ENCODE data around the gene PADI4.

- TF ChIP-seq POLR2A (IDR thresholded peaks at IDR 0.05; ENCODE audit: low read depth, low read length) (no peak), RCOR1 (IDR thresholded peaks at IDR 0.05; ENCODE audit: insufficient replicate concordance, low read length) (no peak), CTCF (conservative IDR thresholded peaks at IDR 0.05; ENCODE audit: low read depth, low read length) (no peak), BHLHE40 (IDR thresholded peaks at IDR 0.05; ENCODE audit: low read depth, low read length) (no peak), ELK1 (IDR thresholded peaks at IDR 0.05; ENCODE audit: borderline replicate concordance, low read depth, low read length) (no peak), RAD21 (IDR thresholded peaks at IDR 0.05; ENCODE audit: low read length) (no peak), MAFK (IDR thresholded peaks at IDR 0.05; ENCODE audit: low read depth, low read length) (no peak), MAZ (IDR thresholded peaks at IDR 0.05; ENCODE audit: borderline replicate concordance, low read depth, low read length) (no peak), FOS (IDR thresholded peaks at IDR 0.05; ENCODE audit: low read depth, low read length) (no peak)
Measured at GRCh38 chr1:17358557-17358956, 50.6 kb downstream of the PADI4 start.

Data from IMR-90 (cell line).